CD4-positive, alpha-beta T cell treated with Interleukin-15 for 4 hours (primary cell): ENCODE results near the gene CTNNA3.
"Not testable (repeated sequence)": the region's sequence is repeated elsewhere in the genome, so short reads cannot be mapped to it uniquely, and the experiment has no call there.

Experiments used
- DNase-seq: peaks from one replicate; pipeline ENCODE4 v3.0.0-alpha.2; 2020; ENCODE audit warnings: low spot score

The CTNNA3 gene

GRCh38 chr10:67506083-67506756, 189.8 kb downstream of the CTNNA3 start:
- DNase-seq: no peak

- no peak for DNase-seq
These were observed 203.5 kb downstream of the CTNNA3 start for GRCh38 chr10:67492317-67493019.

- DNase-seq: no peak
These were observed 207.9 kb downstream of the CTNNA3 start for GRCh38 chr10:67487906-67488619.

- DNase-seq: no peak
These were observed 208.8 kb downstream of the CTNNA3 start for GRCh38 chr10:67487199-67487598.

- no peak for DNase-seq
These were observed 218.1 kb downstream of the CTNNA3 start for GRCh38 chr10:67477868-67478267.

- DNase-seq: no peak
These were observed 219.8 kb downstream of the CTNNA3 start for GRCh38 chr10:67476201-67476600.

- DNase-seq: no peak
These were observed 222.0 kb downstream of the CTNNA3 start for GRCh38 chr10:67473850-67474633.

GRCh38 chr10:67471022-67471421, 225.0 kb downstream of the CTNNA3 start:
- DNase-seq: no peak

GRCh38 chr10:67464278-67464677, 231.7 kb downstream of the CTNNA3 start:
- DNase-seq: no peak

- DNase-seq: no peak
These were observed 243.1 kb downstream of the CTNNA3 start for GRCh38 chr10:67452892-67453291.

GRCh38 chr10:67438605-67439304, 257.2 kb downstream of the CTNNA3 start:
- no peak for DNase-seq

GRCh38 chr10:67433276-67433675, 262.7 kb downstream of the CTNNA3 start:
- DNase-seq: no peak

GRCh38 chr10:67402620-67403019, 293.4 kb downstream of the CTNNA3 start:
- DNase-seq: no peak

GRCh38 chr10:67401711-67402110, 294.3 kb downstream of the CTNNA3 start:
- DNase-seq: no peak

- not testable (repeated sequence) for DNase-seq
These were observed 309.0 kb downstream of the CTNNA3 start for GRCh38 chr10:67386841-67387533.

- no peak for DNase-seq
These were observed 309.7 kb downstream of the CTNNA3 start for GRCh38 chr10:67386260-67386659.

- DNase-seq: no peak
These were observed 310.4 kb downstream of the CTNNA3 start for GRCh38 chr10:67385566-67385965.

GRCh38 chr10:67385089-67385488, 310.9 kb downstream of the CTNNA3 start:
- DNase-seq: no peak

- DNase-seq: no peak
These were observed 364.7 kb downstream of the CTNNA3 start for GRCh38 chr10:67331121-67331910.
